ENCODE data around the gene ARHGAP23. TPM values are rescaled to one million over a fixed set of nuclear protein-coding genes. Genes with fewer than 3 reads are reported as not detected.
A peak's percentile ranks its signal among the peaks of the same experiment; 100 is the strongest.

ARHGAP23 gene
- total and polyA plus RNA-seq, 10 donors = 7.5 to 250 (median 67.0) TPM

- no peak overlapping the region for H3K27ac ChIP-seq
- no peaks in the 10 kb centered on the region for H3K9me3 ChIP-seq
- H3K27me3 ChIP-seq (replicated peaks in 1 of 7) = peaks cover 0 to 66% (median 54%) of the 10 kb centered on the region in 7 donors
- no peak for TF ChIP-seq POLR2AphosphoS5 (IDR thresholded peaks at IDR 0.05)
- no peak for TF ChIP-seq POLR2A (IDR thresholded peaks at IDR 0.05)
- TF ChIP-seq, protein P1, sequence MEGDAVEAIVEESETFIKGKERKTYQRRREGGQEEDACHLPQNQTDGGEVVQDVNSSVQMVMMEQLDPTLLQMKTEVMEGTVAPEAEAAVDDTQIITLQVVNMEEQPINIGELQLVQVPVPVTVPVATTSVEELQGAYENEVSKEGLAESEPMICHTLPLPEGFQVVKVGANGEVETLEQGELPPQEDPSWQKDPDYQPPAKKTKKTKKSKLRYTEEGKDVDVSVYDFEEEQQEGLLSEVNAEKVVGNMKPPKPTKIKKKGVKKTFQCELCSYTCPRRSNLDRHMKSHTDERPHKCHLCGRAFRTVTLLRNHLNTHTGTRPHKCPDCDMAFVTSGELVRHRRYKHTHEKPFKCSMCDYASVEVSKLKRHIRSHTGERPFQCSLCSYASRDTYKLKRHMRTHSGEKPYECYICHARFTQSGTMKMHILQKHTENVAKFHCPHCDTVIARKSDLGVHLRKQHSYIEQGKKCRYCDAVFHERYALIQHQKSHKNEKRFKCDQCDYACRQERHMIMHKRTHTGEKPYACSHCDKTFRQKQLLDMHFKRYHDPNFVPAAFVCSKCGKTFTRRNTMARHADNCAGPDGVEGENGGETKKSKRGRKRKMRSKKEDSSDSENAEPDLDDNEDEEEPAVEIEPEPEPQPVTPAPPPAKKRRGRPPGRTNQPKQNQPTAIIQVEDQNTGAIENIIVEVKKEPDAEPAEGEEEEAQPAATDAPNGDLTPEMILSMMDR (IDR thresholded peaks at IDR 0.05 in 8 of 11, conservative IDR thresholded peaks at IDR 0.05 in 3 of 11) = no peak
- H3K4me3 ChIP-seq = peak overlapping the region in 6 of 8 donors; percentile 53 to 83 (median 56)
- intact Hi-C loops (cut with DNase I; ENCODE audit: low total_unique reads) = loop anchor here (10.0 kb wide), 1 partner anchor 105 kb away; no protein-coding TSS in a partner anchor
- H3K36me3 ChIP-seq = no peaks in the 10 kb centered on the region
- DNase-seq = no peak
- 14 to 19% (median 16%) methylated on average over 4 to 6 of the region's 6 CpGs for WGBS, 5 donors
- H3K4me1 ChIP-seq = peaks cover 23 to 79% (median 56%) of the 10 kb centered on the region in 6 donors
These were observed 131.6 kb downstream of the ARHGAP23 start for GRCh38 chr17:38559880-38560230.

DNA sequence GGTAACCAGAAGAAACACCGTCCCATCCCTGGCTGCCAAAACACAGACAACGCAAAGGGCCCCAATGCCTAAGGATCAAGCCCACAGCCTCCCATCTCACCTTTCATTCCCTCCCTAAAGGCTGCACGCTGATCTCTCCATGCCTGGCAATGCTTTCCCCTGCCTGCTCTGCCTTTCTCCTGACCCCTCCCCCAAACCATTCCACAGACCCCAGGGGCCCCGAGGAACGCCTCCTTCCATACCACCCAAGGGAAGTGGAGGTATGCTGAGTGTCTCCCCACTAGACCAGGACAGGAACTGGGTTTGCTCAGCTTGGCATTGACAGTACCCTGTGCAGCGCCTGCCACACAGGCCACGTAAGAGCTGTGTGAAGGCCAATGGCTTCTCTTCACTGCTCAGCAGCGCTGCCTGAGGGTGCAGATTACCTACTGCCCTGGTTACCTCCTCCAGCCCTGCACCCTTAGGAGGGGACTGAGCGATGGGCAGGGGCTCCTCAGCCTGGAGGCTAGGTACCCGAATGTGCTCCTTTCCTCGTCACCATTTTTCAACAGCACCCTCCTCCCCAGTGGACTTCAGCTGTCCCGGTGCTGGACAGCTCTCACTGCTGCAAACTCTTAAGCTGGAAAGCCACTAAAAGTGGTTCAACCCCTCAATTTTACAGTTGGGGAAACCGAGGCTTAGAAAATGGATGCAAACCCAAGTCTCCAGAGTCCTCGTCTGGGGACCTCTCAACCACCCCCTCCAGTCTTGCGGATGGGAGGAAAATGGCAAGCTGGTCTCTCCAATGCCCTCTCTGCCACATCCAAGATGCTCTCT lies 132.4 kb downstream of the ARHGAP23 start:
- intact Hi-C loops (cut with DNase I; ENCODE audit: low total_unique reads) = loop anchor here (10.0 kb wide), 1 partner anchor 104 kb away; no protein-coding TSS in a partner anchor
- no peak for DNase-seq
- no peaks in the 10 kb centered on the region for H3K36me3 ChIP-seq
- H3K4me1 ChIP-seq = peaks cover 23 to 79% (median 56%) of the 10 kb centered on the region in 6 donors
- no peaks in the 10 kb centered on the region for H3K9me3 ChIP-seq
- H3K4me3 ChIP-seq = no peak overlapping the region
- H3K27ac ChIP-seq = no peak overlapping the region
- TF ChIP-seq, protein P1 (IDR thresholded peaks at IDR 0.05 in 8 of 11, conservative IDR thresholded peaks at IDR 0.05 in 3 of 11) = no peak
- TF ChIP-seq POLR2AphosphoS5 (IDR thresholded peaks at IDR 0.05) = no peak
- TF ChIP-seq POLR2A (IDR thresholded peaks at IDR 0.05) = no peak
- peaks cover 0 to 75% (median 63%) of the 10 kb centered on the region in 7 donors for H3K27me3 ChIP-seq (replicated peaks in 1 of 7)
- WGBS, 5 donors = 15 to 22% (median 17%) methylated on average over 15 of the region's 15 CpGs

- TF ChIP-seq POLR2AphosphoS5 (IDR thresholded peaks at IDR 0.05) (no peak), POLR2A (IDR thresholded peaks at IDR 0.05) (no peak)
- TF ChIP-seq, protein P1 (IDR thresholded peaks at IDR 0.05 in 8 of 11, conservative IDR thresholded peaks at IDR 0.05 in 3 of 11) = no peak
- 6 to 21% (median 10%) methylated on average over 10 to 105 of the region's 105 CpGs for WGBS, 5 donors
- no peak overlapping the region for H3K4me3 ChIP-seq
- peaks cover 0 to 84% (median 72%) of the 10 kb centered on the region in 7 donors for H3K27me3 ChIP-seq (replicated peaks in 1 of 7)
- peaks cover 23 to 75% (median 56%) of the 10 kb centered on the region in 6 donors for H3K4me1 ChIP-seq
- H3K9me3 ChIP-seq = no peaks in the 10 kb centered on the region
- no peaks in the 10 kb centered on the region for H3K36me3 ChIP-seq
- no peak for DNase-seq
- H3K27ac ChIP-seq = no peak overlapping the region
- intact Hi-C loops (cut with DNase I; ENCODE audit: low total_unique reads) = loop anchor here (10.0 kb wide), 1 partner anchor 103 kb away; no protein-coding TSS in a partner anchor
These were observed 133.4 kb downstream of the ARHGAP23 start for GRCh38 chr17:38561416-38562214.

Other genes starting within 250 kb of the ARHGAP23 start
- not detected for gene TBC1D3, start 235.9 kb upstream of the ARHGAP23 start, total RNA-seq
- gene TBC1D3, start 235.9 kb upstream of the ARHGAP23 start, polyA plus RNA-seq = not detected
- gene MRPL45, start 131.3 kb upstream of the ARHGAP23 start, total RNA-seq = 10 to 100 TPM; 17.4 to 25.5 (median 19.3) TPM
- 10 to 100 TPM; 17.8 to 25.6 (median 24.1) TPM for gene MRPL45, start 131.3 kb upstream of the ARHGAP23 start, polyA plus RNA-seq
- under 1 TPM in 4 of 7 donors, not detected in 3; 0.03 to 0.17 (median 0.06) TPM for gene GPR179, start 84.5 kb upstream of the ARHGAP23 start, total RNA-seq
- under 1 TPM in 1 of 3 donors, not detected in 2; 0.03 TPM for gene GPR179, start 84.5 kb upstream of the ARHGAP23 start, polyA plus RNA-seq
- 10 to 100 TPM in 5 of 7 donors, 1 to 10 TPM in 2; 8.7 to 20.2 (median 12.0) TPM for gene SOCS7, start 76.6 kb upstream of the ARHGAP23 start, total RNA-seq
- gene SOCS7, start 76.6 kb upstream of the ARHGAP23 start, polyA plus RNA-seq = 1 to 10 TPM; 1.2 to 4.4 (median 1.2) TPM
- gene SRCIN1, start 177.5 kb downstream of the ARHGAP23 start, total RNA-seq = 1 to 10 TPM in 4 of 7 donors, under 1 TPM in 3; 0.32 to 3.5 (median 2.1) TPM
- gene SRCIN1, start 177.5 kb downstream of the ARHGAP23 start, polyA plus RNA-seq = 1 to 10 TPM in 1 of 3 donors, under 1 TPM in 2; 0.41 to 2.5 (median 0.98) TPM
- gene EPOP, start 246.5 kb downstream of the ARHGAP23 start, total RNA-seq = 1 to 10 TPM in 6 of 7 donors, under 1 TPM in 1; 0.51 to 6.4 (median 2.2) TPM
- 1 to 10 TPM; 1.5 to 3.5 (median 3.1) TPM for gene EPOP, start 246.5 kb downstream of the ARHGAP23 start, polyA plus RNA-seq